ENCODE data around the gene NOX3. TPM values are rescaled to one million over a fixed set of nuclear protein-coding genes. Genes with fewer than 3 reads are reported as not detected.
A peak's percentile ranks its signal among the peaks of the same experiment; 100 is the strongest.

NOX3 gene
- total and polyA plus RNA-seq, 2 experiments from 2014 or later, result not detected

DNA sequence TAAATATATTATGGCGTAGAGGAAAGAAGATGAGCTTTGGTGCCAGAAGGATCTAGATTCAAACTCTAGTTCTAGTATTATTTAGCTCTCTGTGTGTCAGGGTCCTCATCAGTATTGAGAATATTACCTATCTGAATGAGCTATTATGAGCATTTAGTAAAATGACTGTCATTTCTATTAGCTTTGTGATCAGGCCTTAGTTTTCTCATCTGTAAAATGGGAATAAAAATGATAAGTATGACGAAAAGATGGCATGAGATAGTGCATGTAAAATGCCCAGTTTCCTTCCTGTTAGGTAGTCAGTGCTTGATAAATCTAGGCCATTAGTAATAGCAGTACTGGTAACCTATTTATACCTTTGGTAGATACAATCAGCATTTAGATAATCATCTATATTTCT is 35.1 kb downstream of the NOX3 start (continued):
- TF ChIP-seq, protein P1, sequence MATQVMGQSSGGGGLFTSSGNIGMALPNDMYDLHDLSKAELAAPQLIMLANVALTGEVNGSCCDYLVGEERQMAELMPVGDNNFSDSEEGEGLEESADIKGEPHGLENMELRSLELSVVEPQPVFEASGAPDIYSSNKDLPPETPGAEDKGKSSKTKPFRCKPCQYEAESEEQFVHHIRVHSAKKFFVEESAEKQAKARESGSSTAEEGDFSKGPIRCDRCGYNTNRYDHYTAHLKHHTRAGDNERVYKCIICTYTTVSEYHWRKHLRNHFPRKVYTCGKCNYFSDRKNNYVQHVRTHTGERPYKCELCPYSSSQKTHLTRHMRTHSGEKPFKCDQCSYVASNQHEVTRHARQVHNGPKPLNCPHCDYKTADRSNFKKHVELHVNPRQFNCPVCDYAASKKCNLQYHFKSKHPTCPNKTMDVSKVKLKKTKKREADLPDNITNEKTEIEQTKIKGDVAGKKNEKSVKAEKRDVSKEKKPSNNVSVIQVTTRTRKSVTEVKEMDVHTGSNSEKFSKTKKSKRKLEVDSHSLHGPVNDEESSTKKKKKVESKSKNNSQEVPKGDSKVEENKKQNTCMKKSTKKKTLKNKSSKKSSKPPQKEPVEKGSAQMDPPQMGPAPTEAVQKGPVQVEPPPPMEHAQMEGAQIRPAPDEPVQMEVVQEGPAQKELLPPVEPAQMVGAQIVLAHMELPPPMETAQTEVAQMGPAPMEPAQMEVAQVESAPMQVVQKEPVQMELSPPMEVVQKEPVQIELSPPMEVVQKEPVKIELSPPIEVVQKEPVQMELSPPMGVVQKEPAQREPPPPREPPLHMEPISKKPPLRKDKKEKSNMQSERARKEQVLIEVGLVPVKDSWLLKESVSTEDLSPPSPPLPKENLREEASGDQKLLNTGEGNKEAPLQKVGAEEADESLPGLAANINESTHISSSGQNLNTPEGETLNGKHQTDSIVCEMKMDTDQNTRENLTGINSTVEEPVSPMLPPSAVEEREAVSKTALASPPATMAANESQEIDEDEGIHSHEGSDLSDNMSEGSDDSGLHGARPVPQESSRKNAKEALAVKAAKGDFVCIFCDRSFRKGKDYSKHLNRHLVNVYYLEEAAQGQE (IDR thresholded peaks at IDR 0.05; ENCODE audit: unreplicated experiment), result no peak
- TF ChIP-seq CREB1 (CRISPR knock-in tag; IDR thresholded peaks at IDR 0.05; ENCODE audit: low read depth) (no peak), JUNB (IDR thresholded peaks at IDR 0.05; ENCODE audit: unreplicated experiment) (no peak), ZNF114 (CRISPR knock-in tag; IDR thresholded peaks at IDR 0.05) (no peak), EZH2 (IDR thresholded peaks at IDR 0.05; ENCODE audit: low read depth, unreplicated experiment) (no peak), NANOG (IDR thresholded peaks at IDR 0.05; ENCODE audit: borderline replicate concordance) (no peak), ZNF331 (CRISPR knock-in tag; IDR thresholded peaks at IDR 0.05; ENCODE audit: low read depth) (no peak), EZH2phosphoT487 (IDR thresholded peaks at IDR 0.05; ENCODE audit: unreplicated experiment) (no peak)
- TF ChIP-seq, protein P2, sequence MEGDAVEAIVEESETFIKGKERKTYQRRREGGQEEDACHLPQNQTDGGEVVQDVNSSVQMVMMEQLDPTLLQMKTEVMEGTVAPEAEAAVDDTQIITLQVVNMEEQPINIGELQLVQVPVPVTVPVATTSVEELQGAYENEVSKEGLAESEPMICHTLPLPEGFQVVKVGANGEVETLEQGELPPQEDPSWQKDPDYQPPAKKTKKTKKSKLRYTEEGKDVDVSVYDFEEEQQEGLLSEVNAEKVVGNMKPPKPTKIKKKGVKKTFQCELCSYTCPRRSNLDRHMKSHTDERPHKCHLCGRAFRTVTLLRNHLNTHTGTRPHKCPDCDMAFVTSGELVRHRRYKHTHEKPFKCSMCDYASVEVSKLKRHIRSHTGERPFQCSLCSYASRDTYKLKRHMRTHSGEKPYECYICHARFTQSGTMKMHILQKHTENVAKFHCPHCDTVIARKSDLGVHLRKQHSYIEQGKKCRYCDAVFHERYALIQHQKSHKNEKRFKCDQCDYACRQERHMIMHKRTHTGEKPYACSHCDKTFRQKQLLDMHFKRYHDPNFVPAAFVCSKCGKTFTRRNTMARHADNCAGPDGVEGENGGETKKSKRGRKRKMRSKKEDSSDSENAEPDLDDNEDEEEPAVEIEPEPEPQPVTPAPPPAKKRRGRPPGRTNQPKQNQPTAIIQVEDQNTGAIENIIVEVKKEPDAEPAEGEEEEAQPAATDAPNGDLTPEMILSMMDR (conservative IDR thresholded peaks at IDR 0.05; ENCODE audit: low read depth in 2 of 2), result no peak

DNA sequence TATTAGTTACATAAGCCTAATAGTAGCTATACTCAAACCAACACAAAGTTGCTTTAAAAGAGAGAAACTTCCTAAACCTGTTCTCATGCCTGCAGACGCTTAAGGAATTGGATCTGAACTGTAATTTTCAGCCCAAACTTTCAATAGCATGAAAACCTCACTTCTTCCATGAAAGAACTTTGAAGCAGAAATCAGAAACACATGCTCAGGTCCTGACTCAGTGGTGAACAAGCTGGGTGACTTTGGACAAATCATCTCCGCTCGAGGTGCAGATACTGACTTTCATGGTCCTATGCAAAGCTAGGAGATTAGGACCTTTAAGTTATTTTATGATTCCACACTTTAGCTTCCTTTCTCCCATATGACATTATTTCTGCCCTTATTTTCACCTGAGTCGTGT is 36.5 kb downstream of the NOX3 start:
- TF ChIP-seq EZH2phosphoT487 (IDR thresholded peaks at IDR 0.05; ENCODE audit: unreplicated experiment), result no peak
- no peak overlapping the region for H3K4me3 Mint-ChIP-seq
- H3K36me3 Mint-ChIP-seq (ENCODE audit: low read depth), result no peaks in the 10 kb centered on the region
- H3K4me3 ChIP-seq, result no peak overlapping the region
- H4K20me1 ChIP-seq (replicated peaks; ENCODE audit: insufficient read depth), result no peaks in the 10 kb centered on the region
- H3K27me3 ChIP-seq (ENCODE audit: insufficient read depth), result no peaks in the 10 kb centered on the region
- H2AFZ ChIP-seq, result peak overlapping the region; percentile 58
- peak overlapping the region; percentile 7; the same call in 1 of the 2 replicates for H3K4me2 ChIP-seq
- peaks cover 34% of the 10 kb centered on the region for H3K4me1 Mint-ChIP-seq
- peaks cover 19% of the 10 kb centered on the region for H3K4me1 ChIP-seq (ENCODE audit: insufficient read depth)
- H3K27ac Mint-ChIP-seq, result no peak overlapping the region
- no peak for ATAC-seq
- no peaks in the 10 kb centered on the region for H3K9me2 ChIP-seq (ENCODE audit: insufficient read depth)
- H3K27me3 Mint-ChIP-seq (ENCODE audit: insufficient read depth, low read depth, poor library complexity), result peaks cover 3% of the 10 kb centered on the region
- H3K36me3 ChIP-seq (ENCODE audit: insufficient read depth), result no peaks in the 10 kb centered on the region
- DNase-seq (ENCODE audit: low spot score), result no peak
- no peaks in the 10 kb centered on the region for H3K9me3 Mint-ChIP-seq
- H3F3A ChIP-seq (replicated peaks; ENCODE audit: low read depth), result no peaks in the 10 kb centered on the region
- 0 out of 2 replicates have a peak overlapping the region, but pooled peaks have one; percentile 17 for H3K27ac ChIP-seq (ENCODE audit: low read depth)
- H3K79me2 ChIP-seq (replicated peaks; ENCODE audit: insufficient read depth), result no peaks in the 10 kb centered on the region
